OCI-LY7 (cell line): ENCODE results near the gene SEH1L. TPM values are rescaled to one million over a fixed set of nuclear protein-coding genes. Genes with fewer than 3 reads are reported as not detected.

Experiments
- BruUV-seq: library from RNA; stranded (reverse); fragments of 400-500 nt; replicated peaks from 2 replicates; lab custom pipeline; 2021; lab: Mats Ljungman, UMichigan
- CTCF ChIA-PET: fragments of 300-600 bp; sonication (Branson Sonifier 250); formaldehyde crosslinking; loops from one replicate; lab custom pipeline; 2022; ENCODE audit warnings: antibody characterized with exemption; ENCODE audit not compliant: unreplicated experiment; lab: Charles Lee
- POLR2A ChIA-PET: fragments of 300-600 bp; sonication (Branson Sonifier 250); formaldehyde crosslinking; loops from one replicate; lab custom pipeline; 2022; ENCODE audit warnings: antibody characterized with exemption; lab: Charles Lee
- DNase-seq: peaks from one replicate; pipeline ENCODE4 v3.0.0-alpha.2; 2015; ENCODE audit warnings: low spot score
- H2AFZ ChIP-seq: fragments of 200-600 bp; sonication (generic), shearing (Covaris generic); 2 replicates; pipeline ENCODE4 v1.6.1; 2014; ENCODE audit warnings: mild to moderate bottlenecking, antibody characterized with exemption, low read length, moderate library complexity
- H3K27ac ChIP-seq: fragments of 200-600 bp; sonication (generic); 2 replicates; pipeline ENCODE4 v1.5.1; 2014; ENCODE audit warnings: mixed run types, low read depth, mild to moderate bottlenecking, moderate library complexity, low read length, inconsistent platforms; ENCODE audit not compliant: poor library complexity, severe bottlenecking
- H3K36me3 ChIP-seq: fragments of 200-600 bp; sonication (generic); 2 replicates; pipeline ENCODE4 v1.6.1; 2014; ENCODE audit warnings: mild to moderate bottlenecking, antibody characterized with exemption, low read length, moderate library complexity, mixed read lengths; ENCODE audit not compliant: insufficient read depth
- H3K4me1 ChIP-seq: fragments of 200-600 bp; sonication (generic); 2 replicates; pipeline ENCODE4 v1.5.1; 2014; ENCODE audit warnings: mild to moderate bottlenecking, low read length; ENCODE audit not compliant: insufficient read depth, poor library complexity, severe bottlenecking
- H3K4me2 ChIP-seq: fragments of 200-600 bp; sonication (generic); 2 replicates; pipeline ENCODE4 v1.6.1; 2014; ENCODE audit warnings: mild to moderate bottlenecking, low read length
- H3K4me3 ChIP-seq: fragments of 200-600 bp; sonication (generic); 2 replicates; pipeline ENCODE4 v1.5.1; 2014; ENCODE audit warnings: mild to moderate bottlenecking, low read depth, low read length; ENCODE audit not compliant: poor library complexity, severe bottlenecking
- H3K79me2 ChIP-seq: fragments of 200-600 bp; sonication (generic); 2 replicates; pipeline ENCODE4 v1.6.1; 2016; ENCODE audit warnings: low read depth, mild to moderate bottlenecking, low read length, moderate library complexity, mixed read lengths; ENCODE audit not compliant: insufficient read depth
- H3K9me2 ChIP-seq: fragments of 200-600 bp; sonication (generic); 2 replicates; pipeline ENCODE4 v1.6.1; 2016; ENCODE audit warnings: mild to moderate bottlenecking, low read length, mixed read lengths; ENCODE audit not compliant: insufficient read depth
- H3K9me3 ChIP-seq: fragments of 200-600 bp; sonication (generic); 2 replicates; pipeline ENCODE4 v1.6.1; 2014; ENCODE audit warnings: mild to moderate bottlenecking, mixed run types, low read length, mixed read lengths
- H4K20me1 ChIP-seq: fragments of 200-600 bp; sonication (generic); 2 replicates; pipeline ENCODE4 v1.6.1; 2014; ENCODE audit warnings: mild to moderate bottlenecking, antibody characterized with exemption, low read length, moderate library complexity, mixed read lengths; ENCODE audit not compliant: insufficient read depth
- EZH2phosphoT487 ChIP-seq: fragments of 200-600 bp; sonication (generic); IDR thresholded peaks from 2 replicates; pipeline ENCODE4 v1.6.1; 2018; ENCODE audit warnings: low read depth, borderline replicate concordance, mild to moderate bottlenecking, mixed run types, antibody characterized with exemption, low read length, moderate library complexity, mixed read lengths
- intact Hi-C: fragments of 100-400 bp; cut with micrococcal nuclease; formaldehyde crosslinking; loops from one replicate; pipeline ENCODE4 v1.10.0; 2022; ENCODE audit not compliant: unreplicated experiment
- total RNA-seq, 2 experiments: library from RNA; depleted of rRNA in 1 of 2; stranded (reverse); fragments of >200 nt in 1 of 2; shearing (Covaris generic) in 1 of 2; gene quantifications; 2 replicates each; pipeline ENCODE4 v1.2.3, GENCODE V29; 2014 to 2022
- TF ChIP-seq, protein P1 (sequence below): fragments of 200-600 bp; sonication (generic); conservative IDR thresholded peaks from 2 replicates; pipeline ENCODE4 v1.5.1; 2014; ENCODE audit warnings: mild to moderate bottlenecking, antibody characterized with exemption, low read length, moderate library complexity, mixed read lengths

Gene SEH1L
- total RNA-seq, 2 experiments from 2014 or later, result 61.6 to 115 TPM

DNA sequence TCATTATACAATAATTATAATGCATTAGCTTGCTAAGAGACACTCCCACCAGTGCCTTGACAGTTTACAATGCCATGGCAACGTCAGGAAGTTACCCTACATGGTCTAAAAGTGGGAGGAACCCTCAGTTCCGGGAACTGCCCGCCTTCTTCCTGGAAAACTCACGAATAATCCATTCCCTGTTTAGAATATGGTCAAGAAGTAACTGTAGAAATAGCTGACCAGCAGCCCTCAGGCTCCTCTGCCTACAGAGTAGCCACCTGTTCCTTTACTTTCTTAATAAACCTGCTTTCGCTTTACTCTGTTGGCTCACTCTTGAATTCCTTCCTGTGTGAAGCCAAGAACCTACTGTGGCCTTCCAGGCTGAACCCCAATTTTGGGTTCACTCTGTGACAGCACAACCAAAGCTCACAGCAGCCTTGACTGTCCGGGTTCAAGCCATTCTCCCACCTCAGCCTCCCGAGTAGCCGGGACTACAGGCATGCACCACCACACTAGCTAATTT, 43.7 kb upstream of the SEH1L start:
- CTCF ChIA-PET, result no interaction called here
- H3K79me2 ChIP-seq, result no peaks in the 10 kb centered on the region
- POLR2A ChIA-PET, result interaction anchor here (0.9 to 1.4 kb wide), 3 partner anchors 11 to 174 kb away, joined by 3 read pairs; no protein-coding TSS in a partner anchor
- BruUV-seq, result no TSS peak
- H3K27ac ChIP-seq, result no peak overlapping the region
- H2AFZ ChIP-seq, result no peak overlapping the region
- TF ChIP-seq EZH2phosphoT487, result no peak
- TF ChIP-seq, protein P1, sequence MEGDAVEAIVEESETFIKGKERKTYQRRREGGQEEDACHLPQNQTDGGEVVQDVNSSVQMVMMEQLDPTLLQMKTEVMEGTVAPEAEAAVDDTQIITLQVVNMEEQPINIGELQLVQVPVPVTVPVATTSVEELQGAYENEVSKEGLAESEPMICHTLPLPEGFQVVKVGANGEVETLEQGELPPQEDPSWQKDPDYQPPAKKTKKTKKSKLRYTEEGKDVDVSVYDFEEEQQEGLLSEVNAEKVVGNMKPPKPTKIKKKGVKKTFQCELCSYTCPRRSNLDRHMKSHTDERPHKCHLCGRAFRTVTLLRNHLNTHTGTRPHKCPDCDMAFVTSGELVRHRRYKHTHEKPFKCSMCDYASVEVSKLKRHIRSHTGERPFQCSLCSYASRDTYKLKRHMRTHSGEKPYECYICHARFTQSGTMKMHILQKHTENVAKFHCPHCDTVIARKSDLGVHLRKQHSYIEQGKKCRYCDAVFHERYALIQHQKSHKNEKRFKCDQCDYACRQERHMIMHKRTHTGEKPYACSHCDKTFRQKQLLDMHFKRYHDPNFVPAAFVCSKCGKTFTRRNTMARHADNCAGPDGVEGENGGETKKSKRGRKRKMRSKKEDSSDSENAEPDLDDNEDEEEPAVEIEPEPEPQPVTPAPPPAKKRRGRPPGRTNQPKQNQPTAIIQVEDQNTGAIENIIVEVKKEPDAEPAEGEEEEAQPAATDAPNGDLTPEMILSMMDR, result no peak
- H3K4me1 ChIP-seq, result no peaks in the 10 kb centered on the region
- no peak overlapping the region for H3K4me2 ChIP-seq
- no peak overlapping the region for H3K4me3 ChIP-seq
- no peaks in the 10 kb centered on the region for H3K9me3 ChIP-seq
- no peak for DNase-seq
- H3K36me3 ChIP-seq, result no peaks in the 10 kb centered on the region
- no peaks in the 10 kb centered on the region for H3K9me2 ChIP-seq
- intact Hi-C loops, result no loop called here
- no peaks in the 10 kb centered on the region for H4K20me1 ChIP-seq

DNA sequence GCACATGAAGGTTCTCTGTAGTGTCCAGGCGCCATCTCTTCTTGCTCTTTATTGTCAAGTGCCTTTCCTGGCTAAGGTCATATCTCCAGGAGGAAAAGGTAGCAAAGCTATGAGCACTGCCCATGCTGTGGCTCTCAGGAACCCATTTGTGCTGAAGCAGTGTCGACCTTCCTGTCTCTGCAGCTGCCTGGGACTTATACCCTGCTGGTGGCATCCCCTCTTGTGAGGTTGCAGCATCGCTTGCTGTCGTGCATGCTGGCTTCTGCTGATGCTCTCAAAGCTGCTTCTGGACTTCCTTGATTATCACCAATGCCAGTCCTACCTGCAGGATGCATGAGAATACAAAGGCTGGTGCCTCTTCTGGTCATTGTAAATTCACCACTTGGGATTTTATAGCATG, 41.7 kb upstream of the SEH1L start:
- CTCF ChIA-PET, result no interaction called here
- no peak for TF ChIP-seq EZH2phosphoT487
- TF ChIP-seq, protein P1, result no peak
- no TSS peak for BruUV-seq
- Histone ChIP-seq H4K20me1 (no peaks in the 10 kb centered on the region), H3K27ac (no peak overlapping the region), H3K4me3 (no peak overlapping the region), H2AFZ (no peak overlapping the region), H3K9me3 (no peaks in the 10 kb centered on the region), H3K36me3 (no peaks in the 10 kb centered on the region), H3K9me2 (no peaks in the 10 kb centered on the region), H3K4me2 (no peak overlapping the region), H3K79me2 (no peaks in the 10 kb centered on the region), H3K4me1 (no peaks in the 10 kb centered on the region)
- intact Hi-C loops, result no loop called here
- DNase-seq, result no peak
- POLR2A ChIA-PET, result no interaction called here

DNA sequence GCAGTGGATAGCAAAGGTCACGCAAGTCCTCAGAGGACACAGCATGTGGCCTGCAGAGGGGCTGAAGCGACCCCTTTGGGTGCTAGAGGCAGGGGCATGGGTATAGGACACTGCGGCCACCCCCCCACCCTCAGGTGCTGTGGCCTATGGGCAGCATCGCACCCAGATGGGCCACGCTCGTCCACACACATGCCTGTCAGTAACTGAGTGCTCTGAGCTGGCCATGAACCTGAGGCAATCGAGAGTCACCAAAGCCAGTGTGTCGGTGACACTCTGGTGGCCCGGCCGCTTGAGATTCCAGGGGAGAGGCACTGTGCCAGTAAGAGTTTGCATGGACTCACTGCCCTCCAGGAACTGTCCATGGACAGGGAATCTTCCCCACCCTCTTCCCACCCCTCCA, 41.0 kb upstream of the SEH1L start:
- Histone ChIP-seq H3K9me3 (no peaks in the 10 kb centered on the region), H3K4me2 (no peak overlapping the region), H4K20me1 (no peaks in the 10 kb centered on the region), H2AFZ (no peak overlapping the region), H3K36me3 (no peaks in the 10 kb centered on the region), H3K27ac (no peak overlapping the region), H3K79me2 (no peaks in the 10 kb centered on the region), H3K9me2 (no peaks in the 10 kb centered on the region), H3K4me3 (no peak overlapping the region), H3K4me1 (no peaks in the 10 kb centered on the region)
- BruUV-seq, result no TSS peak
- no peak for DNase-seq
- POLR2A ChIA-PET, result no interaction called here
- no peak for TF ChIP-seq EZH2phosphoT487
- CTCF ChIA-PET, result no interaction called here
- intact Hi-C loops, result no loop called here
